Astrocyte of the cerebellum (primary cell): ENCODE measurements around the gene TATDN3.

Source experiments
- DNase-seq: peaks from one replicate; pipeline ENCODE4 v3.0.0-alpha.2; 2011; ENCODE audit warnings: low read depth
- H3K4me3 ChIP-seq: 2 replicates; pipeline ENCODE4 v1.5.1; 2011; ENCODE audit warnings: mild to moderate bottlenecking, low read depth, low read length, moderate library complexity
- CTCF ChIP-seq: IDR thresholded peaks from 2 replicates; pipeline ENCODE4 v1.5.1; 2012; ENCODE audit warnings: low read length, low read depth, moderate library complexity, mild to moderate bottlenecking; ENCODE audit errors: missing control alignments
- in situ Hi-C: cut with HindIII; loops from 2 replicates; pipeline ENCODE4 v1.10.0; 2017; ENCODE audit warnings: low sequenced_read_pairs

Gene TATDN3

GRCh38 chr1:212782422-212783154, 9.1 kb upstream of the TATDN3 start:
- in situ Hi-C loops: loop anchor here (10.0 kb wide), 1 partner anchor 168 kb away; no protein-coding TSS in a partner anchor
- TF ChIP-seq CTCF: peak; percentile 26
- no peak for DNase-seq
- no peak overlapping the region for H3K4me3 ChIP-seq

GRCh38 chr1:212783976-212784375, 7.7 kb upstream of the TATDN3 start:
- H3K4me3 ChIP-seq: no peak overlapping the region
- in situ Hi-C loops: loop anchor here (10.0 kb wide), 1 partner anchor 169 kb away; no protein-coding TSS in a partner anchor
- no peak for DNase-seq
- TF ChIP-seq CTCF: no peak

GRCh38 chr1:212785871-212786270, 5.8 kb upstream of the TATDN3 start:
- DNase-seq: no peak
- in situ Hi-C loops: loop anchor here (5.0 to 10.0 kb wide), 2 partner anchors 129 to 171 kb away; no protein-coding TSS in a partner anchor
- TF ChIP-seq CTCF: no peak
- H3K4me3 ChIP-seq: no peak overlapping the region

- TF ChIP-seq CTCF: no peak
These were observed 426 bp upstream of the TATDN3 start for GRCh38 chr1:212791261-212791675.

GRCh38 chr1:212792396-212792908, 758 bp downstream of the TATDN3 start:
- H3K4me3 ChIP-seq: peak overlapping the region; percentile 96
- no peak for TF ChIP-seq CTCF
- in situ Hi-C loops: no loop called here
- DNase-seq: no peak

More at GRCh38 chr1:212791261-212791675, 426 bp upstream of the TATDN3 start:
- H3K4me3 ChIP-seq: peak overlapping the region; percentile 96
- DNase-seq: no peak
- in situ Hi-C loops: no loop called here

GRCh38 chr1:212794561-212795014, 2.9 kb downstream of the TATDN3 start:
- H3K4me3 ChIP-seq: no peak overlapping the region
- TF ChIP-seq CTCF: no peak
- no peak for DNase-seq
- in situ Hi-C loops: no loop called here
